LNCaP clone FGC (cell line): ENCODE results near the gene ABCD2.
"Not testable (repeated sequence)": the region's sequence is repeated elsewhere in the genome, so short reads cannot be mapped to it uniquely, and the experiment has no call there.

ENCODE experiments used
- DNase-seq: peaks from one replicate; pipeline ENCODE4 v3.0.0-alpha.2; 2011; ENCODE audit warnings: low read depth
- H3K4me3 ChIP-seq: 2 replicates; pipeline ENCODE4 v1.5.1; 2011; ENCODE audit warnings: mild to moderate bottlenecking, low read depth, low read length, control low read depth
- TF ChIP-seq, protein P1 (sequence below): IDR thresholded peaks from 2 replicates; pipeline ENCODE4 v1.5.1; 2012; ENCODE audit warnings: mild to moderate bottlenecking; ENCODE audit not compliant: control insufficient read depth, insufficient read depth; ENCODE audit errors: extremely low read depth

The ABCD2 gene

DNA sequence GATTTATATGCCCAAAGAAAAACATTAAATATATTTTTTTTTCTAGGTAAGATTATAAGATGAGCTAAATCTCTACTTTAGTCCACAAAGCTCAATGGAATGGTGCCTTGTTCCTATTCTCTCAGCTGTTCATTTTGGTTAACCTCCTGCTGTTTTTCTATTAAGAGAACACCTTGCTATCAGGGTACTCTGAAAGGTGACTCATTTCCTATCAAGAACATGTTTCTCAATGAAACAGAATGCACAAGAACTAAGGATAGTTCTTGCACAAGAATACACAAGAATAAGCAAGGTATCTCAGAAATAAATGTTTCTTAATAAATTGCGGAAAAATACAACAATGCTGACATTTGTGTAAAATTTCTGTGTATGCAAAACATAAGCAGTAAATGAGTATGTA lies 14.1 kb downstream of the ABCD2 start:
- no peak for DNase-seq
- no peak overlapping the region for H3K4me3 ChIP-seq
- TF ChIP-seq, protein P1, sequence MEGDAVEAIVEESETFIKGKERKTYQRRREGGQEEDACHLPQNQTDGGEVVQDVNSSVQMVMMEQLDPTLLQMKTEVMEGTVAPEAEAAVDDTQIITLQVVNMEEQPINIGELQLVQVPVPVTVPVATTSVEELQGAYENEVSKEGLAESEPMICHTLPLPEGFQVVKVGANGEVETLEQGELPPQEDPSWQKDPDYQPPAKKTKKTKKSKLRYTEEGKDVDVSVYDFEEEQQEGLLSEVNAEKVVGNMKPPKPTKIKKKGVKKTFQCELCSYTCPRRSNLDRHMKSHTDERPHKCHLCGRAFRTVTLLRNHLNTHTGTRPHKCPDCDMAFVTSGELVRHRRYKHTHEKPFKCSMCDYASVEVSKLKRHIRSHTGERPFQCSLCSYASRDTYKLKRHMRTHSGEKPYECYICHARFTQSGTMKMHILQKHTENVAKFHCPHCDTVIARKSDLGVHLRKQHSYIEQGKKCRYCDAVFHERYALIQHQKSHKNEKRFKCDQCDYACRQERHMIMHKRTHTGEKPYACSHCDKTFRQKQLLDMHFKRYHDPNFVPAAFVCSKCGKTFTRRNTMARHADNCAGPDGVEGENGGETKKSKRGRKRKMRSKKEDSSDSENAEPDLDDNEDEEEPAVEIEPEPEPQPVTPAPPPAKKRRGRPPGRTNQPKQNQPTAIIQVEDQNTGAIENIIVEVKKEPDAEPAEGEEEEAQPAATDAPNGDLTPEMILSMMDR = no peak

DNA sequence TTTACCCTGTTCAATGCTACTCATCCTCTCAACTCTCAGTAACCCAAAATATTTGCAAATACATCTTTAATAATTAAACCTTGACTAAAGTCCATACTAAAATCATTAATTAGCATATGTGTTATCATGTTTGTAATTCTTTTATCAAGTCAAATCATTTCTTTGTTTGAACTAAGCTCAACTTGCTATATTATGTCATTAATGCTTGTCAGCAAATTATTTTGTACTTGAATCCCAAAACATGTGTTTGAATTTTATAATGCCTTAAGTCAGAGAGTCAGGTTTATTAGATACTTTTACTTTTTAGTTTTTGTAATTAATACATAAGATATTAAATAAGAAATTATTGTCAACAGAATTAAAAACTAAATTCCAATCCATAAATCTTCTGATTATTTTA lies 16.5 kb downstream of the ABCD2 start:
- no peak for DNase-seq

DNA sequence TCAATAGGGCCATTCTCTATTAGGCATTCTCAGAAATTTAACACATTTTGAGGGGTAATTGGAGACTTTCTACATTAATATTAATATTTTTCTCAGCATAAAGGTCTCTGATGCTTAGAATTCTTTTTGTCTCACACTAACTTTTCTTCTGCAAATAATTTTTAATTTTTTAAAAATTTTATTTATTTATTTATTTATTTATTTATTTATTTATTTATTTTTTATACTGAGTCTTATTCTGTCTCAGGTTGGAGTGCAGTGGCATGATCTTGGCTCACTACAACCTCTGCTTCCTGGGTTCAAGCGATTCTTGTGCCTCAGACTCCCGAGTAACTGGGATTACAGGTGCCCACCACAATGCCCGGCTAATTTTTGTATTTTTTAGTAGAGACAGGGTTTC lies 17.7 kb downstream of the ABCD2 start:
- DNase-seq, H3K4me3 ChIP-seq: not testable (repeated sequence)

More for the DNA sequence above, 16.5 kb downstream of the ABCD2 start:
- H3K4me3 ChIP-seq = no peak overlapping the region
- TF ChIP-seq, protein P1 = no peak

GRCh38 chr12:39595928-39596327 lies 23.7 kb downstream of the ABCD2 start:
- no peak overlapping the region for H3K4me3 ChIP-seq
- no peak for DNase-seq
- TF ChIP-seq, protein P1 = no peak

DNA sequence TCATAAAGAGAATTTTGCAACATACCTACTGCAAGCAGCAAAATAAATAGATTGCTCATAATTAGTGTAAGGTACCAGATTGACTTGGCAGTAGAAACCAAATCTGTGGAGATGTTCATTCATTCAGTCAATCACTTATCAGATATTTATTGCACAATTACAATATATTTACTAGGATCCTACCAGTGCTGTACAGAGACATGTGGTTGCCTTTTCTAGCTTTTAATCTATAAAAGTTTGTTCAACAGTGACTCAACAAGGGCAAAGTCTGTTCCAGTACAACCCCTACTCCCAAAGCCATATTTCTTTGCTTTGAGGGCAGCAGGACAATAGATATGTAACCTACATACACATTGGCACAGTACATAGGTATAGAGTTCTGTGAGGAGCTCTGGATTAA lies 27.3 kb downstream of the ABCD2 start:
- TF ChIP-seq, protein P1 = no peak
- no peak overlapping the region for H3K4me3 ChIP-seq
- no peak for DNase-seq

GRCh38 chr12:39588348-39588747 lies 31.3 kb downstream of the ABCD2 start:
- no peak for DNase-seq

DNA sequence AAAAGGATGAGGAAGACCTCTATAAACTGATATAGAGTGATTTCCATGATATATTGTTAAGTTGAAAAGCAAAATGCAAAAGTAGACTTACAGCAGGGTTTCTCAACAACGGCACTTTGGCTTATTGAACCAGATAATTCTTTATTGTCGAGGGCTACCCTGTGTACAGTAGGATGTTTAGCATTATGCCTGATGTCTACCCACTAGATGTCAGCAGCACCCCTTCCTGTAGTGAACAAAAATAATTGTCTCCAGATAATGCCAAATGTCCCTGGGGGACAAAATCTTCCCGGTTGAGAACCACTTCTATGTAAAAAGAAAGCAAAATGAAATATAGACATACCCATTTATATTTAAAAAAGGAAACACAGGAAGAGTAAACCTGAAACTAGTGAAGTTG lies 32.4 kb downstream of the ABCD2 start:
- TF ChIP-seq, protein P1 = peak; percentile 48
- no peak for DNase-seq
- H3K4me3 ChIP-seq = no peak overlapping the region

More at GRCh38 chr12:39588348-39588747, 31.3 kb downstream of the ABCD2 start:
- no peak overlapping the region for H3K4me3 ChIP-seq
- TF ChIP-seq, protein P1 = no peak
